Left kidney (tissue), 8 donors: Measurements from ENCODE around the gene ETNPPL. TPM values are rescaled to one million over a fixed set of nuclear protein-coding genes. Genes with fewer than 3 reads are reported as not detected.

ENCODE experiments used
- DNase-seq: peaks from one replicate; pipeline ENCODE4 v3.0.0-alpha.2; 2013
- long read RNA-seq, 8 donors: transcript quantifications; one replicate each; lab custom pipeline, GENCODE V29; 2026
- polyA plus RNA-seq: library from polyadenylated mRNA; unstranded; fragments of 120-200 nt; gene quantifications from one replicate; pipeline ENCODE4 v1.2.1, GENCODE V29; 2013; ENCODE audit not compliant: insufficient read length

ETNPPL gene
- 0.53 TPM for polyA plus RNA-seq
- long read RNA-seq, donor 1, result 0 reads
- long read RNA-seq, donor 2, result 0 reads
- long read RNA-seq, donor 3, result 0 reads
- long read RNA-seq, donor 4, result 0 reads
- long read RNA-seq, donor 5, partial matches to known transcripts, result 0 of 1 reads
- long read RNA-seq, donor 5, other reads (novel, unspliced or antisense), result 0 of 1 reads
- long read RNA-seq, donor 6, result 0 reads
- long read RNA-seq, donor 7, result 0 reads
- long read RNA-seq, donor 8, result 0 reads

- peak; percentile 48 for DNase-seq
Measured at GRCh38 chr4:108762559-108763225, at the start of gene ETNPPL. Gene ETNPPL, minus strand, starts transcription at chr4:108763053. Its CDS starts 155 bp downstream, at chr4:108762898.

- no peak for DNase-seq
Measured at GRCh38 chr4:108811486-108811885, 48.6 kb upstream of the ETNPPL start.

- DNase-seq, result no peak
Measured at GRCh38 chr4:108810087-108810486, 47.2 kb upstream of the ETNPPL start.

- no peak for DNase-seq
Measured at GRCh38 chr4:108804648-108805273, 41.9 kb upstream of the ETNPPL start.

- no peak for DNase-seq
Measured at GRCh38 chr4:108799306-108799705, 36.5 kb upstream of the ETNPPL start.

- DNase-seq, result no peak
Measured at GRCh38 chr4:108796173-108796572, 33.3 kb upstream of the ETNPPL start.

- no peak for DNase-seq
Measured at GRCh38 chr4:108795733-108796132, 32.9 kb upstream of the ETNPPL start.

- DNase-seq, result no peak
Measured at GRCh38 chr4:108794136-108794535, 31.3 kb upstream of the ETNPPL start.

GRCh38 chr4:108793415-108793814, 30.6 kb upstream of the ETNPPL start:
- no peak for DNase-seq

GRCh38 chr4:108788731-108789130, 25.9 kb upstream of the ETNPPL start:
- DNase-seq, result no peak

GRCh38 chr4:108787724-108788123, 24.9 kb upstream of the ETNPPL start:
- DNase-seq, result no peak

- DNase-seq, result no peak
Measured at GRCh38 chr4:108787106-108787505, 24.3 kb upstream of the ETNPPL start.

- DNase-seq, result no peak
Measured at GRCh38 chr4:108786351-108786750, 23.5 kb upstream of the ETNPPL start.

- no peak for DNase-seq
Measured at GRCh38 chr4:108783665-108784463, 21.0 kb upstream of the ETNPPL start.

- no peak for DNase-seq
Measured at GRCh38 chr4:108779958-108780357, 17.1 kb upstream of the ETNPPL start.

- no peak for DNase-seq
Measured at GRCh38 chr4:108777388-108777787, 14.5 kb upstream of the ETNPPL start.

- DNase-seq, result no peak
Measured at GRCh38 chr4:108775921-108776320, 13.1 kb upstream of the ETNPPL start.

GRCh38 chr4:108774809-108775530, 12.1 kb upstream of the ETNPPL start:
- no peak for DNase-seq

- no peak for DNase-seq
Measured at GRCh38 chr4:108772402-108772801, 9.5 kb upstream of the ETNPPL start.

- no peak for DNase-seq
Measured at GRCh38 chr4:108766058-108766457, 3.2 kb upstream of the ETNPPL start.

GRCh38 chr4:108763986-108764385, 1.1 kb upstream of the ETNPPL start:
- DNase-seq, result no peak

- no peak for DNase-seq
Measured at GRCh38 chr4:108763226-108763593, 357 bp upstream of the ETNPPL start.
